GM15510 (cell line): Measurements from ENCODE around the gene KDM8.

Experiments used
- POLR2A ChIP-seq: IDR thresholded peaks from 3 replicates; pipeline ENCODE4 v1.6.1; 2011; ENCODE audit warnings: borderline replicate concordance; ENCODE audit not compliant: insufficient read length; ENCODE audit errors: extremely low read depth

Gene KDM8

GRCh38 chr16:27232061-27232900, 29.0 kb downstream of the KDM8 start:
- no peak for TF ChIP-seq POLR2A

DNA sequence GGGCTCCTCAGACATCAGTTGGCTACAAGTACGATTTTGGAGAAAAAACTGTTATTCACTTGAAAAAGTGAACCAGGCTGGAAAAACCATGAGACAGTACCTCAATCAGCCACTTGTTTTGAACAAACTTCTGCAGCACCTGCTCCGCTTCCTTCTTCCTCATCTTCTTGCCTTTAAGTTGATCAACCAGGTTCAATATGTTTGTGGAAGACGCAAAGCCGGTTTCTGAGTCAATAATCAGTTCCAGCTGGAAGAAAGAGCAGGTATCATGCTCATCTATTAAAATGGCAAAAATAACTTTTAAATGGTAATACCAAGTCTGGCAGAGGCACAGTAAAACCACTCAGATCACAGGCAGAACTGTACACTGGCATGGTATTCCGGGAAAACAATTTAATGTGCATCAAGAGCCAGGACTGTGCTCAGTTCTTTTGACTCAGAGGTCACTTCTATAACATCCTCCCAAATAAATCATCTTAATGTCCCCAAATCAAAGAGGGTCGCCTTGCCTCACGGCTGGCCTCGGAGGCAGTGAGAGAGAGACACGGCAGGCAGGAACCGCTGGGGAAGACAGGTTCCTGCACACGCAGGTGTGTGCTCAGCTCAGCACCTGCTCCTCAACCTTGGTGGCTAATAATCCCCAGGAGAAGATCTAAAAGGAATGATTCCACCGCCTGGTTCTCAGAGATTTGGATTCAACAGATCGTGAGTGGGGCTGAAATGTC, 29.7 kb downstream of the KDM8 start:
- TF ChIP-seq POLR2A, result no peak

- no peak for TF ChIP-seq POLR2A
Measured at GRCh38 chr16:27233731-27234130, 30.4 kb downstream of the KDM8 start.

DNA sequence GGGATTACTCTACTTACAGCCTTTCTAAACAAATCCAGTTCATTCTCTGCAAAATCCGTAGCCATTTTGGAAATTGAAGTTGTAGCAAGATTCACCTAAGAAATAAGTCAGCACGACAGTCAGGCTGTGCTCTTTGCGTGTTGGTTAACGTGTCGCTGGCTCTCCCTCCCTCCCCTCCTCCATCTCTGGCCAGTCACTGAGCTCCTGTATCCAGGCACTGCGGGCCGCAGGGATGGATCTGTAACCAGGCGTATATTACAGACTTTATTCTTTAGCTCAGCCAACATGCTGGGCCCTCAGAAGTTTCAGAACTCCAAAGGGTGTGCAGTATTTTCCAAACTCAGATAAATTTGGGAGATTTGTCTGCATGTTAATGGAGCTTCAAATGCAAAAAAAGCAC, 30.8 kb downstream of the KDM8 start:
- TF ChIP-seq POLR2A, result no peak

DNA sequence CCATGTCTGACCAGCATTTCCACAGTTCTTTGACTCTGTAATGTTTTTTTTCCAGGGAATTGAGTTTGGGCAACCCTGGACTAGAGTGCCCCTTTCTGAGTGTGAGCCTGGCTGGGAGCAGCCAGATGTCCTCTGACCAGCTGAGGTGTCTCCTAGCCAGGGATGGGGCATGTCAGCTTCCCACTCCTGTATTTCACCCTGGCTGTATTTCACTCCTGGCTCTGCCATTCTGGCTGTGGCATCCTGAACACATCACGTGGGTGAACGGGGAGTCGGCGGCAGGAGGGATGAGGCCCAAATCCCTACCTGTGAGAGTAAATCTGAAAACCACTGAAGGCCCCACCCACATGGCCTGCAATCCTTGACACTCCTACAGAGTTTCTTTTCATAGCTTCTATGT, 31.3 kb downstream of the KDM8 start:
- no peak for TF ChIP-seq POLR2A

GRCh38 chr16:27235055-27235937, 32.0 kb downstream of the KDM8 start:
- no peak for TF ChIP-seq POLR2A

- TF ChIP-seq POLR2A, result no peak
Measured at GRCh38 chr16:27235938-27236245, 32.6 kb downstream of the KDM8 start.

DNA sequence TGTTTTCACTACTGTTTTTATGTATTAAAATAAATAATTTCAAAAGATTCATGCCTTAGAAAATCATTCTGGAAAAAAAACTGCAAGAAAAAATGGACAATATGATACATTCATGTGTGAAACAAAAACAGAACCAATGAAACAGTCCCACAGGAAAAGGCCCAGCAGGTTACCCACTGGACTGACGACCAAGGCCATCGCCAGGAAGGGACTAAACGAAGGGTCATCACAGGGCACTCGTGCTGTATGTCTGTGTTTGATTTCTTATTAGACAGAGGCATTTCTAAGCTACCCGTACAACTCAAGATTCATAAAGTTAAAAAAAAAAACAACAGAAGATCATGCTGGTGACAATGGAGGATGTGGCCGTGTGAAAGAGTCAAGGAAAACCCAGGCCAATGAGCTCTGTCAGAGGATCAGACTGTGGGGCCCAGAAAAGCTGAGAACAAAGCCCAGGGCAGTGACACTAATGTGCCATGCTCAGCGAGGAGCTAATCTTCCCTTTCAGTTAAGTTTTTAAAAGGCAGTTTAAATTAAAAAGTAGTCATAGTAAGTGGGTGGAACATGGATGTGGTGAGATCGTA, 33.4 kb downstream of the KDM8 start:
- no peak for TF ChIP-seq POLR2A

DNA sequence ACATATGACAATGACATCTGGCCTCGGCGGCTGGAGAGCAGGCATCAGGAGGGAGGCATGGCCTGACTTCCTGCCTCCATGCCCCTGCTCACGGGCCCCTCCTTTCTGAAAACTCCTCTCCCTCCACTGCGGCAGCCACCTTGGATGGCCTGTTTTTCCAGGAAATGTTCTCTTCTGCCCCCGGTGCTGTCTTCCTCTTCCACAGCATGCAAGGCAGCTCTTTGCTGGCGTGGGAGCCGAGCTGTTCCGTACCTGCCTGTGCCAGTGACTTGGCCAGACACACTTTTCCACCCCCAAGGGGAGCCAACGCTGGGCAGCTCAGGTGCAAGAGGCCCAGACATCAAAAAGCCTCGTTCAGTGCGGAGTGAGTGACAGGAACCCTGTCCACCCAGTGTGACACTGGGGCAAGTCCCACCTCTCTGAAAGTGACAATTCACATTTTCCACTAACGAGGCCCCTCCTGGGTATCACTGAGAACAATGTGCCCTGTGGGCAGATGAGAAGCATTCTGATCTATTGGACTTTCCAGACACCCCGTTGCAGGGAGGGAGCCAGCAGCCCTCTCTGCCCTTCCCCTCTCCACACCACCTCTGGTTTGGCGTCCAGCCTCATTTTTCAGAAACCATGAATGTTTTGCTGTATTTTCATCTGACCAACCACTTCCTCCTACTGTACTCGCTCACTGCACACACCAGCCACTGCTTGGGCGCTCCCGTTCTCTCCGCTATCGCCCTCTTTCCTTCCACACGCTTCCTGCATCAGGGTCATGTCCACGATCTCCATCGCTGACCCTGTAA, 34.1 kb downstream of the KDM8 start:
- peak; percentile 42 for TF ChIP-seq POLR2A

DNA sequence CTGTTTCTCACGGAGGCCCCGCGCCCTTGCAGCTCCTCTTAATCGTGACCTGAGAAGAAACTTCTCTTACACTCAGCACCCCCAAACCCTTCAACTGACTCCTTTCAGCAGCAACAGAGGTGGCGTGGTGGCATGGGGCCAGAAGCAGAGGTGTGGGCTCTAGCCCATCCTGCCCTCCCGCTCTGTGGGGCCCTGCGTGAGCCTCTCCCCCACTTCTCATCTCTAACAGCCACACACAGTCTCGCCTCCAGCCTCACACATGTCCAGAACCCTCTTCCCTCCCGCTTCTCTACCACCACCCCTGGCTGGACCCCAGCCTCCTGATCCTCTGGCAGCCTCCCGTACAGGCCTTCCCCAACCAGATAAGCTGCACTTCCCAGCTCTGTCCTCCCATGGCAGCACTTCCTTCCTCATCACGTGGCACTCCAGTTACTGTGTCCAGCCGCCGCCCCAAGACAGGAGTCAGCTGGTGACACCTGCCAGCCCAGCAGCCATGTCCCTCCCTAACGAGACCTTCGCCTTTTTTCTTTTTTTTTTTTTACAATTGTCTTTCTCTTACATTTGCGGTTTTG, 34.8 kb downstream of the KDM8 start:
- no peak for TF ChIP-seq POLR2A

DNA sequence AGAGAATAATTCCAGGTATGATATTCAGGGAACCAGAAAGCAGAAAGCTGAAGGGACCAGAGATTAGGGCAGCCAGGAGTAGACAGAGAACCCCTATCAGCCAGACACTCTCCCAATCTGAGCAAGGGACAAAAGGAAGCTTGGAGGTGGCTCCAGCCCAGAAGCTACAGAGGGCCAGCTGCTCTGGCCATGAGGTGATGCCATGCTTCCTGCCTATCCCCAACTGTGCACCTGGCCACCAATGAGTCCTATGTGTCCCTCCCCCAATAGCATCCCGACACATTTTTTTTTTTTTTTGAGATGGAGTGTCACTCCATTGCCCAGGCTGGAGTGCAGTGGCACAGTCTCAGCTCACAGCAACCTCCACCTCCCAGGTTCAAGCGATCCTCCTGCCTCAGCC, 35.3 kb downstream of the KDM8 start:
- no peak for TF ChIP-seq POLR2A

DNA sequence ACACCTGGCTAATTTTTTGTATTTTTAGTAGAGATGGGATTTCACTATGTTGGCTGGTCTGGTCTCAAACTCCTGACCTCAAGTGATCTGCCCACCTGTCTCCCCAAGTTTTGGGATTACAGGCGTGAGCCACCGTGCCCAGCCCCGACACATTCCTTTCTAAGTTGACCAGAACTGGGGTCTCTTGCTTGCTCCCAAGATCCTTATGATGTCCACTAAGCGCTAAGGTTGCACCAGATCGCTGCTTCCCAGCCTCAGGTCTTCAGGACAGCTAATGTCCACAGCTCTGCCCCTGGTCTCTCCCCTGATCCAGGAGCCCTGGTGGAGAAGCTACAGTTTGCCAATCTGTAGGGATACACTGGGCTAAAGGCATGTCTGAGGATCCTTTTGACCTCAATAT, 35.7 kb downstream of the KDM8 start:
- TF ChIP-seq POLR2A, result no peak

GRCh38 chr16:27239906-27240655, 36.8 kb downstream of the KDM8 start:
- TF ChIP-seq POLR2A, result no peak
